MCF 10A (cell line): ENCODE results near the gene SPAG6. TPM values are rescaled to one million over a fixed set of nuclear protein-coding genes. Genes with fewer than 3 reads are reported as not detected.

Experiments
- BruUV-seq: library from RNA; stranded (reverse); fragments of 400-500 nt; replicated peaks from 2 replicates; lab custom pipeline; 2021; lab: Mats Ljungman, UMichigan
- CTCF ChIA-PET: fragments of 300-600 bp; sonication (Branson Sonifier 250); formaldehyde crosslinking; extraction: SDS; loops from one replicate; lab custom pipeline; 2021; ENCODE audit warnings: antibody characterized with exemption, inconsistent platforms; lab: Yijun Ruan, JAX
- POLR2A ChIA-PET: fragments of 300-600, 350-650 bp; sonication (Branson Sonifier 250); formaldehyde crosslinking; extraction: SDS; loops from one replicate; lab custom pipeline; 2020; ENCODE audit warnings: antibody characterized with exemption, inconsistent platforms; lab: Yijun Ruan, JAX
- DNase-seq: peaks from one replicate; pipeline ENCODE4 v3.0.0-alpha.2; 2018; ENCODE audit not compliant: unreplicated experiment
- H3K27ac Mint-ChIP-seq: one replicate; pipeline ENCODE4 v1.8.0; 2022; ENCODE audit warnings: mild to moderate bottlenecking, low read depth, mixed read lengths; ENCODE audit not compliant: unreplicated experiment
- H3K27me3 Mint-ChIP-seq: one replicate; pipeline ENCODE4 v1.8.0; 2022; ENCODE audit warnings: mixed read lengths; ENCODE audit not compliant: insufficient read depth, unreplicated experiment
- H3K36me3 Mint-ChIP-seq: one replicate; pipeline ENCODE4 v1.8.0; 2022; ENCODE audit warnings: mild to moderate bottlenecking, moderate library complexity, mixed read lengths; ENCODE audit not compliant: insufficient read depth, unreplicated experiment
- H3K4me1 Mint-ChIP-seq: one replicate; pipeline ENCODE4 v1.8.0; 2022; ENCODE audit warnings: mixed read lengths; ENCODE audit not compliant: insufficient read depth, unreplicated experiment
- H3K4me3 Mint-ChIP-seq: one replicate; pipeline ENCODE4 v1.8.0; 2022; ENCODE audit warnings: mild to moderate bottlenecking, moderate library complexity, mixed read lengths; ENCODE audit not compliant: unreplicated experiment
- H3K9me3 Mint-ChIP-seq: one replicate; pipeline ENCODE4 v1.8.0; 2022; ENCODE audit warnings: mixed read lengths; ENCODE audit not compliant: unreplicated experiment
- CTCF ChIP-seq: fragments of 200-600 bp; IDR thresholded peaks from one replicate; pipeline ENCODE4 v1.8.0; 2022; ENCODE audit warnings: antibody characterized with exemption, mild to moderate bottlenecking; ENCODE audit not compliant: unreplicated experiment
- intact Hi-C: fragments of 100-400 bp; cut with micrococcal nuclease; formaldehyde crosslinking; loops from 2 replicates; pipeline ENCODE4 v1.14.1; 2022
- total RNA-seq: library from RNA; stranded (reverse); gene quantifications from 2 replicates; pipeline ENCODE4 v1.2.3, GENCODE V29; 2022

SPAG6 gene
- total RNA-seq, 1 experiment from 2014 or later, result not detected

DNA sequence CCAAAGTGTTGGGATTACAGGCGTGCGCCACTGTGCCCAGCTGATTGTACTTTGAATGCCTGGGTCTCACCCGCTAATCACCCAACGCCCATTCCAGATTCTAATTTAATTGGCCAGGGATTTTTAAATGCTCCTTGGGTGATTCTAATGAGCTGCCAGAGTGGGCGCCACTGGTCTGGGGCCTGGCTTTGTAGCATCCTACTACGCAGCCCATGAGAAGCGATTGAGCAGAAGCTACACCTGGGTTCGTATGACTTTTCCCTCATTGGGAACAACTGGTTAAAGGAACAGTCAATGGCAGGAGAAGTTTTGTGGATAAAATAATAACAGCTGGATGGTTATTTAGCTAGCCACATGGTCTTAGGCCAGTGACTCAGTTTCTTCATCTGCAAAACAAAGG, 108.0 kb downstream of the SPAG6 start:
- Mint-ChIP-seq H3K9me3 (no peaks in the 10 kb centered on the region), H3K27ac (no peak overlapping the region), H3K4me3 (no peak overlapping the region), H3K27me3 (no peaks in the 10 kb centered on the region), H3K4me1 (no peaks in the 10 kb centered on the region), H3K36me3 (no peaks in the 10 kb centered on the region)
- no peak for TF ChIP-seq CTCF
- ChIA-PET POLR2A (no interaction called here), CTCF (interaction anchor here (0.5 to 1.4 kb wide), 2 partner anchors 9 to 126 kb away, joined by 3 read pairs; no protein-coding TSS in a partner anchor)
- intact Hi-C loops, result no loop called here
- DNase-seq, result no peak
- no TSS peak for BruUV-seq

GRCh38 chr10:22453948-22454591, 108.8 kb downstream of the SPAG6 start:
- Mint-ChIP-seq H3K27ac (no peak overlapping the region), H3K4me1 (no peaks in the 10 kb centered on the region), H3K9me3 (no peaks in the 10 kb centered on the region), H3K4me3 (no peak overlapping the region), H3K36me3 (no peaks in the 10 kb centered on the region), H3K27me3 (no peaks in the 10 kb centered on the region)
- intact Hi-C loops, result no loop called here
- BruUV-seq, result no TSS peak
- no peak for TF ChIP-seq CTCF
- DNase-seq, result no peak
- ChIA-PET CTCF (interaction anchor here (0.5 to 1.4 kb wide), 3 partner anchors 10 to 126 kb away, joined by 3 read pairs; no protein-coding TSS in a partner anchor), POLR2A (no interaction called here)

- Mint-ChIP-seq H3K4me1 (no peaks in the 10 kb centered on the region), H3K27ac (no peak overlapping the region), H3K4me3 (no peak overlapping the region), H3K36me3 (peaks cover 4% of the 10 kb centered on the region), H3K9me3 (no peaks in the 10 kb centered on the region), H3K27me3 (no peaks in the 10 kb centered on the region)
- BruUV-seq, result no TSS peak
- DNase-seq, result no peak
- intact Hi-C loops, result no loop called here
- no peak for TF ChIP-seq CTCF
- ChIA-PET CTCF (interaction anchor here (0.6 kb wide), 1 partner anchor 13 kb away, joined by 3 read pairs; no protein-coding TSS in a partner anchor), POLR2A (interaction anchor here (0.6 kb wide), 1 partner anchor 30 kb away, joined by 3 read pairs; no protein-coding TSS in a partner anchor)
These were observed 109.3 kb downstream of the SPAG6 start for GRCh38 chr10:22454634-22455033.

DNA sequence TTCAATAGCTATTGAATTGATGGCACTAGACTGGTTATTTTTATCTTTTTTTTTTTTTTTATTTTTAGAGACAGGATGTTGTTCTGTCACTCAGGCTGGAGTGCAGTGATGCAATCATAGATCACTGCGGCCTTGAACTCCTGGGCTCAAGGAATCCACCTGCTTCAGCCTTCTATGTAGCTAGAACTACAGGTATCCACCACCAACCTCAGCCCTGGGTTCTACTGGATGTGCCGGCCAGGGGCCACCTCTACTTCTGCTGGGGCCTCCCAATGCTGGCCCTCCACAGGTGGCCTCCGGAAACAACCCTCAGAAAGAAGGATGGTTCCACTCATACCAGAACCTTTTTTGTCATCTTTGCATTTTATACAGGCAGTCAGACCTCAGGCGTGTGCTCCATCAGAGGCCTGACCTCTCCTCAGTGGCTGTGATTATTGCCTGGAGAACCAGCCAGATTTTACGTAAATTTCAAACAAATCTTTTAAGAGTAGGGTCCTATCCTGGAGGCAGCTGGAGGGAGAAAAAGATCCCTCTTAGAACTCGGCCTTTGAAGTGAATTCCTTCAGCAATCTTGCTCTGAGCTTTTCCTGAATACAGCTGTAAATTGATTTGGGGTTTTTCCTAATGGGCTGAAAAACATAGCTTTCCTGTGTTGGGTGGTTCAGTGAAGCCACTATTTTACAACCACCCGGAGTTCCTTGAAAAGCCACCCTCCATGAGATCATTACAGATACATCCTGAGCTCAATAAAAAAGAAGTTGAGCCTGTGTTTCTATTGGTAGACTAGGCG, 110.0 kb downstream of the SPAG6 start:
- BruUV-seq, result no TSS peak
- DNase-seq, result no peak
- POLR2A ChIA-PET, result interaction anchor here (0.6 kb wide), 1 partner anchor 30 kb away, joined by 3 read pairs; no protein-coding TSS in a partner anchor

More for the DNA sequence above, 110.0 kb downstream of the SPAG6 start:
- Mint-ChIP-seq H3K36me3 (peaks cover 4% of the 10 kb centered on the region), H3K27me3 (no peaks in the 10 kb centered on the region), H3K27ac (no peak overlapping the region), H3K4me3 (no peak overlapping the region), H3K4me1 (no peaks in the 10 kb centered on the region), H3K9me3 (no peaks in the 10 kb centered on the region)
- CTCF ChIA-PET, result interaction anchor here (0.6 kb wide), 1 partner anchor 14 kb away, joined by 3 read pairs; no protein-coding TSS in a partner anchor
- intact Hi-C loops, result no loop called here
- TF ChIP-seq CTCF, result no peak
